Stimulated activated CD8-positive, alpha-beta memory T cell treated with anti-CD3 and anti-CD28 coated beads, Interleukin-4, amount 100 ng/mL, for 4 hours (primary cell): ENCODE results near the gene TCF12.
"Not testable (repeated sequence)": the region's sequence is repeated elsewhere in the genome, so short reads cannot be mapped to it uniquely, and the experiment has no call there.

Experiments
- DNase-seq, 2 donors: peaks; one replicate each; pipeline ENCODE4 v3.0.0-alpha.2; 2020; ENCODE audit warnings: low read depth in 2 of 2, low spot score in 1 of 2

TCF12 gene

DNA sequence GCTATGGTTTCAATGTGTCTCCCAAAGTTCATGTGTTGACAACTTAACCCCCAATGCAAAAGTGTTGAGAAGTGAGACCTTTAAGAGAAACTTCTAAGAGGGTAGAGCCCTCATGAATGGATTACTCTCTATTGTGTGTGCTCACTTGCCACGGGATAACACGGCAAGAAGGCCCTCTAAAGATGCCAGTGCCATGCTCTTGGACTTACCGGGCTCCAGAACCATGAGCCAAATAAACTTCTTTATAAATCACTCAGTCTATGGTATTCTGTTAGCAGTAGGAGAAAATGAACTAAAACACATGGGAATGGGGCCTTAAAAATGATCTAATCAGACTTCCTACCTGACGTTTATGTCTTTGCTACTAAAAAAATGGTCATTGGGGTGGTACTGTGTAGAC lies 2.6 kb upstream of the TCF12 start:
- no peak for DNase-seq

DNA sequence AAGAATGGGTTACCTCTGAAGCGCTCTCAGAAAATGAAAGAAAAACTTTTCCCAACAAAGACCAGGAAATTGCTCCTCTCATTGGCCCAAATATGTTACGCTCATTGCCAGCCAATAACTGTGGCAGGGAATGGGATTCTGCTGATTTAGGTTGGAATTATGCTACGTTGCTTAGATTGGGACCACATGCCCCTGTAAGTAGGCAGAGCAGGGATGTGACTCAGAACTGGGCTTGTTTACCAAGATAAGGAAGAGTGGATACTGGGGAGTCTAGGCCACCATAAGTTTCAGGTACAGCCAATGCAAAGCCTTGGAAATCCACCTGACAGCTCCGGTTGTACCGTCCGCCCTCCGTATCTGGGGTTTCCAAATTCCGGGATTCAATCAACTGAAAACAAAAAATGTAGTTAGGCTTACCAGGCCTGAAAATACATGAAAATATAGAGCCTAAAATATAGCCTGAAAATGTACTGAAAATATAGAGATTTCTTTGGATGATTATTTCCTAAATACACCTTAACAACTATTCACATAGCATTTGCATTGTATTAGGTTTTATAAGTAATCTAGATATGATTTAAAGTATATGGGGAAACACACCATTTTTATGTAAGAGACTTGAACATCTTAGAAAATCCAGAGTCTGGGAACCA lies 1.5 kb upstream of the TCF12 start:
- no peak for DNase-seq

GRCh38 chr15:56917652-56918045 lies 795 bp upstream of the TCF12 start:
- DNase-seq, result no peak

DNA sequence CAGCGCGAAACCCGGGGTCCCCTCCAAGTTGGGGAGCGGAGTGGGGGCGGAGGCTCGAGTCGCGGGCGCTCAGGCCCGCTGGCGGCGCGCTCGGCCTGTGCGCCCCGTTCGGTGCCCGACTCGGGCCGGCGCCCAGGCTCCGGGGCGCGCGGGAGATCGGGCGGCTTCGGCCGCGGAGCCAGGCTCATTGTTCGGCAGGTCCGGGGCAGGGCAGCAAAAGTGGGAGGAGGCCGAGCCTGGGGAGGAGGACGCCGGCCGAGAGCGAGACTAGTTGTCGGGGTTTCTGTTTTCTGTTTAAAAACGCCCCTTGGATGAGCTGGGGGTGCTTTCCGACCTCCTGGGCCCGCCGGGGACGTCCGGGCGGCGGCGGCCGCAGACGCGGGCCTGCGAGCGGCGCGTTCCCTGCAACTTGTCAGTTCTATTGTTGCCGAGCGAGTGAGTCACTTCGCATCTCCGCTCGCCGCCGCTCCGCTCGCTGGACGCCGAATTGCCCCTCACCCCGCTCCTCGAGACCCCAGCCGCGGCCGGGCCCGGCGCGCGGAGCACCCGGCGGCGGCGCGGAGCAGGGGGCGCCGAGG lies 676 bp downstream of the TCF12 start:
- DNase-seq, result peak; percentile 23 to 40

- DNase-seq, result peak in 1 of 2 donors; percentile 2
Observed at GRCh38 chr15:56919609-56920366, 1.3 kb downstream of the TCF12 start.

DNA sequence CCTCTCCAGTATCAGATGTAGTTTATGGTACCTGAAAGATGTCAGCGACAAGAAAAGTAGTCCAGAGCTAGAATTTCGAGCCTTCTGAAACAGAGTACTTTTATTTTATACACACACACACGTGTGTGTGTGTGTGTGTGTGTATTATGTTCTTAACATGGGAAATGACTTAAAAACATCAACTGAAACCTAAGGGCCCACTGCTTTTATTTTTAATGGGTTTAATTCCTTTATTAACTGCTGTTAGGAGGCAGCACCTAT lies 1.9 kb downstream of the TCF12 start:
- no peak for DNase-seq

DNA sequence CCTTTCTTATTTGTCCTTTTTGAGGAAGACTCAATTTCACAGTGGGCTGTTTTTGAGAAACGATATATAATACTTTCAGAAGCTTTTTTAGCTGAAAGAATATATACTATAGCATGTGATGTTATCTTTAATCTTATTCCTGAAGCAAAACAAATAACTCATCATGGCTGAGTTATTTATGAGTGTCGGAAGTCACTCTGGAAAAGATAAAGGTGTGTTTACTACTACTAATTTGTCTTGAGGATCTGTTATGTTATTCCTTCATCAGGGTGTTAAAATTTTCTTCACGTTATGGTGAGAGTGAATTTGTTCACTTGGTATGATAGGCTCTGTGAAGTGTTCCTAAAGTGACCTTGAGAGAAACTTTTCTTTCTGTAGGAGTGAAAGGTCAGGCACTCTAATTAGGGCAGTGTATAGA lies 4.7 kb downstream of the TCF12 start:
- no peak for DNase-seq

- no peak for DNase-seq
Observed at GRCh38 chr15:56927816-56928215, 9.4 kb downstream of the TCF12 start.

DNA sequence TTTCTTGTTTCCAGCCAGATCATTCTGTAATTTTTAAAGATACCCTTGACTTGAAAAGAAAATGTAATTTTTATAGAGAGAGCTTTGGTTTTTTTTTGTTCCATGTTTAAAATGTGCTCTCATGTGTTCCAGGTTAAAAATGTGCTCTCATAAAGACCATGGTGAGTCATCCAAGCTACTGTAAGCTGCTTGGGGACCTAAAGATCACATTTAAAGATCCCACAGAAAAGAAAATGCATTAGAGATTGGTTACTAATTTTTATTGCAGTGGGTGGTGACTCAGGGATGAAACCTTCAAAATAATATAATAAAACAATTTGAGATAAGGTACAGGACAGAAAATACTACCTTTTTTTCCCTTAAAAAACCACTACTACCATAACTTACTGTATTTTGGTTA lies 11.0 kb downstream of the TCF12 start:
- no peak for DNase-seq

GRCh38 chr15:56929933-56930332 lies 11.5 kb downstream of the TCF12 start:
- no peak for DNase-seq

DNA sequence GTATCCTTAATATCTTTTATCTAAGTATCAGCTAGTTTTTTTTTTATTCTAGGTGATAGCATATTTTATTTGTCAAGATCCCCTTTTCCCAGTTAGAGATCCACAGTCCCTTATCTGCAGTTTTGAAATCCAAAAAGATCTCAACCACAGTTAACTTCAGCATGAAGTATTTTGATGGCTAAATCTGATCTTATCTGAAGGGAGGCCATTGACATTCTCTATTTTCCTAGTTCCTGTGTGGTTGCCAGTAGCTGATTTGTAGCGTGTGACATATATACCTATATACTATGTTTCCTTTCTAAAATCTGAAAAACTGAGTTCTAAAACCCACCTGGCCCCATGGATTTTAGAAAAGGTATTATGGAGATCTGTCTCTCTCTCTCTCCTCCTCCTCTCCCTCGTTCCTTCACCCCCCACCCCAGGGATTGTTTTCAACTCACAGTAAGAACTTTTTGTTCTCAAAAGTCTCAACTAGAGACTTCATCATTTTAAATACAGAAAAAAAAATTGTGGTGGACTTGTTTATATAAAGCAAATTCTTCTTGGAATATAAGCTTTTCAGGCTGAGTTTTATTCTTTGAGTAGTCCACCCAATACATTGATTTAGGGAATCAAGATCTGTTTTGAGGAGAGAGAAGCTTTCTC lies 12.3 kb downstream of the TCF12 start:
- DNase-seq, result no peak

- DNase-seq, result no peak
Observed at GRCh38 chr15:56931639-56932508, 13.4 kb downstream of the TCF12 start.

DNA sequence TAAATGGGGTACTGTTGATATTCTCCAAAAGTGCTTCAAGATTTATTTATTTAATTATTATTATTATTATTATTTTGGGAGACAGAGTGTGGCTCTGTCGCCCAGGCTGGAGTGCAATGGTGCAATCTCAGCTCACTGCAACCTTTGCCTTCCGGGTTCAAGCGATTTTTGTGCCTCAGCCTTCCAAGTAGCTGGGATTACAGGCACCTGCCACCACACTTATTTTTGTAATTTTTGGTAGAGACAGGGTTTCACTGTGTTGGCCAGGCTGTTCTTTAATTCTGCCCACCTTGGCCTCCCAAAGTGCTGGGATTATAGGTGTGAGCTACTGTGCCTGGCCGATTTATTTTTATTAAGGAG lies 14.0 kb downstream of the TCF12 start:
- not testable (repeated sequence) for DNase-seq

GRCh38 chr15:56933410-56933809 lies 15.0 kb downstream of the TCF12 start:
- no peak for DNase-seq

DNA sequence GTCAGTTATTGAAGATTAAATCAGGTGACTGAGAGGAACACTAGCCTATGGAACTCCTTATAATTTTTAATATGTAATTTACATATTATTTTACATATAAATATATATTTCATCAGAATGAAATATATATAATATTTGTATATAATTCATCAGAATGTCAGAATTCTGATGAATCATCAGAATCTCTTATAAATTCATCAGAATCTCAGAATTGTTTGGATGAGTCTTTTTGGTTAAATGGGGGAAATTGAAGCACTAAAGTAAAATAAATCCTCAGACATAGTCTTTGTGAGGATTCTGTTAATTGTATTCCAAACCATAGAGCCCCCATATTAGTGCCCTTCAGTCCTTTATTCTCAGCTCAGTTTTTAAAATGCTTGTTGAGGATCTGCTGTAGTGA lies 15.4 kb downstream of the TCF12 start:
- DNase-seq, result no peak

DNA sequence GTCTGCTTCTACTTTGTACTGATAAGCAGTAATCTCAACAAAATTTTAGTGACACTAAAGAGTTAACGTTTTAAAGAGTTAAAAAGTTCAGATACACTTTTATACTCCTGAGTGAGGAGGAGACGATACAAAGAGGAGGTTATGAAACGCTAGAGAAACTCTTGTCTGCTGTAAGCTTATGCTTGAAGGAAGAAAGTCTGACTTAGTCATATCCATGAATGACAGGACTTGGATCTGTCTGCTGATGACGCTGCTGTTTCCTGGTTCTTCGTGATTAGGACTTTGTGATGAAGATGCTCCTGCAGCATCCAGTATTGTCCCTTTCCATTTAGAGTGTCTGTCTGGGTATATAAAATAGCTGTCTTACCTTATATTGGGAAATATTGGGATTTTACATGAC lies 15.8 kb downstream of the TCF12 start:
- DNase-seq, result no peak

DNA sequence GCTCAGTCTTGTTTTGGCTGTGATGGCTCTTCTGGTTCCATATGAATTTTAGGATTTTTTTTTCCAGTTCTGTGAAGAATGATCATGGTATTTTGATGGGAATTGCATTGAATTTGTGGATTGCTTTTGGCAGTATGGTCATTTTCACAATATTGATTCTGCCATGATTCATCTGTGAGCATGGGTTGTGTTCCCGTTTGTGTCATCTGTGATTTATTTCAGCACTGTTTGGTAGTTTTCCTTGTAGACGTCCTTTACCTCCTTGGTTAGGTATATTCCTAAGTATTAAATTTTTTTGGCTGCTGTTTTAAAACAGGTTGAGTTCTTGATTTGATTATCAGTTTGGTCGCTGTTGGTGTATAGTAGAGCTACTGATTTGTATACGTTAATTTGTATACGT lies 18.5 kb downstream of the TCF12 start:
- DNase-seq, result no peak

DNA sequence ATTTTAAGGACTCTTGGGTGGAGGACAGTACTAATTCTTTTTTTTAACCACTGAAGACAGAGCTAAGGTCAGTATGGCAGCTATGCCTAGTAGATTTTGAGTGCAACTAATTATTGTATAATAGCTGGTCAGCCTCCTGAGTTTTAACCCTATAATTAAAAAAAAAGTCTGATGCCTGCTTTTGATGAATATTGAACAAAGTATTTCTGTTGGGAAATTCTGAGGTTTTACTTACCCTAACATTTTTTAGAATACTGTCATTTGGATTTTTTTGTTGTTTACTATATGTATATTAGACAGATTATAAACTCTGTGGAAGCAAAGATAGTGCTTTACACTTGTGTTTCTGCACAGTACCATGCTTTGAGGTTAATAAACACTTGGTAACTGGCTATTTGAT lies 20.8 kb downstream of the TCF12 start:
- DNase-seq, result no peak

DNA sequence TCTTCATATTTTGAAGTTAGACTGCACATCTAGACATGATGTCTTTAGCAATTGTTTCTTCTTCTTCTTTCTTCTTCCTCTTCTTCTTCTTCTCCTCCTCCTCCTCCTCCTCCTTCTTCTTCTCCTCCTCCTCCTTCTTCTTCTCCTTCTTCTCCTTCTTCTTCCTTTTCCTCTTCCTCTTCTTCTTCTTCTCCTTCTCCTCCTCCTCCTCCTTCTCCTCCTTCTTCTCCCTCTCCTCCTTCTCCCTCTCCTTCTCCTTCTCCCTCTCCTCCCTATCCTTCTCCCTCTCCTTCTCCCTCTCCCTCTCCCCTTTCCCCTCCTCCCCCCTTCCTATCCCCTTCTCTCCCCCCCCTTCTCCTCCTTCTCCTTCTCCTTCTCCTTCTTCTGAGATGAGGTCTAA lies 21.9 kb downstream of the TCF12 start:
- no peak for DNase-seq

- no peak for DNase-seq
Observed at GRCh38 chr15:56942118-56942517, 23.7 kb downstream of the TCF12 start.

- DNase-seq, result no peak
Observed at GRCh38 chr15:56943403-56943802, 25.0 kb downstream of the TCF12 start.
